SKM-1 treated with dmso at 0.1 percent for 144 hours (cell line): Measurements from ENCODE around the gene C19orf33.

ENCODE experiments used
- DNase-seq: peaks from one replicate; lab custom pipeline; 2025; ENCODE audit not compliant: unreplicated experiment; lab: John Stamatoyannopoulos, UW

The C19orf33 gene

DNA sequence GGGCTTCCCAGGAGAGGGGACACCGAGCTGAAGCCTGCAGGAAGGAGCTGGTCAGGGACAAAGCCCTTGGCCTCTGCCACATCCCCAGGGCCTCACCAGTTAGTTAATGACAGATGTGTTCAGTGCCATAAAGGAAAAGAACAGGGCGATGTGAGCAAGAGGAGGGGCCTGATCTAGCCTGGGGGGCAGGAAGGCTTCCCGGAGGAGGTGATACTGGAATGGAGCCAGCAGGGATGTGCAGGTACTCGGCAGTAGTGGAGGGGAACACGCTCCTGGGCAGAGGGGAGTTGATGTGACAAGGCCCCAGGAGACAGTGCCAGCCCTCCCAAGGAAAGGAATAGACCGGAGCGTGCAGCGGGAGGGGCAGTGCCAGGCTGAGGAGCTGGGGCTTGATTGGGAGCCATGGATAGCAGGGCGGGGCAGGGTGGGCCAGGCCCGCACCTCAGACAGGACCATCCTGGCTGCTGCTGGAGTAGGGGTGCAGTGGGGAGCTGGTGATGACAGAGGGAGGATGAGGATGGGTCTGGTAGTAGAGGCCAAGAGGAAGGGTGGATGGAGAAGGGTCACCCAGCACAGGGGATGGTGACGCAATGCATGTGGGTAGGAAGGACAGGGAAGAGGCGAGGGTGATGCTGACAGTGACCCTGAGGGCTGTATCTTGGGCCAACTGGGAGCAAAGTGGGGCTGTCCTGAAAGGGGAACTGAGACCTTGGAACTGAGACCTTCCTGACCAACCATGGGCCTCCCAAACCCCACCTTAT is 4.1 kb downstream of the C19orf33 start:
- peak; percentile 27 for DNase-seq

DNA sequence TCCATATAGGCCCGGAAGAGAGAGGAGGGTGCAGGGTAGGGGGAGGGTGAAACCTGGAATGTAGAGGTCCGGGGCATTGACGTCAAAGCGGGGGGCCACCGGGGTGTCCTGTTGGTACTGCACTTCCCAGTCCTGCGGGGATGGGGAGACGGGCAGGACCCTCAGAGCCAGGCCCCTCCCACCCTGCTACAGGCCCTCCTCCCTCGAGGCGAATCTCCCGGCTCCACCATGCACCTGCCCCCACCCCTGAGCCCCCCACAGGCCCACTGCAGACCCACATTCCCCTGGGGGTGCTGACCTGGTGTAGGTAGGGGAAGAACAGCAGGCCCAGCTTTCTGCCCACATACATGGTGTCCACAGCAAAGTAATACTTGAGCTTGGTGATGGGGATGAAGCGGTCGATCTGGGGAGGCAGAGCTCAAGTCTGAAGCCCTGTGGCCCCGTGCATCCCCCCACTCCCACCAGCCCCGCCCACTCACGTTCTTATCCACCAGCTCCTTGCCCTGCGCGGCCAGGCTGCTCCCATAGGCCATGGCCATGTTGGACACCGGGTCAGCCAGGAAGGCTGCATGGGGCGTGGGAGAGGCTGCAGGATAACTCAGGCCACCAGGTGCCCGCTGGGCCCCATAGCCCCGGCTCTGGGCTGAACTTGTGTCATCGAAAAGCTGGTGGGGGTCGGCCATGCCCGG is 5.0 kb downstream of the C19orf33 start:
- no peak for DNase-seq

DNA sequence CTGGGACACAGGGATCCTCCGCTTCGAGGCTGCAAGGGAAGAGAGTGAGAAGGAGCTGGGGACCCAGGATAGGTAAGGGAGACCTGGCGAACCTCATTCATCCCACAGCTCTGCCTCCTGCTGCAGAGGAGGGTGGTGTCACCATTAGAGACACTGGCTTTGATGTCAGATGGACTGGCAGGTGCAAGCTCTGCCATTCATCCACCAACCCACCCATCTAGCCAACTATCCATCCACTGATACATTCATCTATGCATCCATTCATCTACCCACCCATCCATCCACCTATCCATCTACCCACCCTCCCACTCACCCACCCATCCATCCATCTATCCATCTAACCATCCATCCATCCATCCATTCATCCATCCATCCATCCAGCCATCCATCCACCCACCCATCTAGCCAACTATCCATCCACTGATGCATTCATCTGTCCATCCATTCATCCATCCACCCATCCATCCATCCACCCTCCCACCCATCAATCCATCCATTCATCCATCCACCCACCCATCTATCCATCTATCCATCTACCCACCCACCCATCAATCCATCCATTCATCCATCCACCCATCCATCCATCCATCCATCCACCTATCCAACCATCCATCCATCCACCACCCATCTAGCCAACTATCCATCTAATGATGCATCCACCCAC is 5.7 kb downstream of the C19orf33 start:
- no peak for DNase-seq

DNA sequence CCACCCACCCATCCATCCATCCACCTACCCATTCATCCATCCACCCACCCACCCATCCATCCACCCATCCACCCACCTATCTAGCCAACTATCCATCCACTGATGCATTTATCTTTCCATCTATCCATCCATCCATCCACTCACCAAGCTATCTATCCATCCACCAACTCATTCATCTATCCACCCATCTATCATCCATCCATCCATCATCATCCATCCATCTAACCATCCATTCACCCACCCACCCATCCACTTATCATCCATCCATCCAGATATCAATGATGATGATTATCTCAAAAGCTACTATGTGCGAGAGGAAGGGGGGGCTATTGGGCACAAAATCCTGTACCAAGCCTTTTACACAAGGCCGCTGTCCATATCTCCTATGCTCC is 6.2 kb downstream of the C19orf33 start:
- no peak for DNase-seq

DNA sequence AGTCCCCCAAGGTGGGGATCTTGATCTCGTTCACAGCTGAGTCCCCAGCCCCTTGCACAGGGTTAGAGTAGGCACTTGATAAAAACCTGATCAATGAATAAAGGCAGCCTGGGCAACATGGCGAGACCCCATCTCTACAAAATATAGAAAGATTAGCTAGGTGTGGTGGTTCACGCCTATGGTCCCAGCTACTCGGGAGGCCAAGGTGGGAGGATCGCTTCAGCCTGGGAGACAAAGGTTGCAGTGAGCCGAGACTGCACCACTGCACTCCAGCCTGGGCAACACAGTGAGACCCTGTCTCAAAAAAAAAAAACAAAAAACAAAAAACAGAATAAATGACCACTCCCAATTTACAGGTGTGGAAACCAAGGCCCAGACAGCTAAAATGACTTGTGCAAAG is 6.9 kb downstream of the C19orf33 start:
- DNase-seq = no peak

DNA sequence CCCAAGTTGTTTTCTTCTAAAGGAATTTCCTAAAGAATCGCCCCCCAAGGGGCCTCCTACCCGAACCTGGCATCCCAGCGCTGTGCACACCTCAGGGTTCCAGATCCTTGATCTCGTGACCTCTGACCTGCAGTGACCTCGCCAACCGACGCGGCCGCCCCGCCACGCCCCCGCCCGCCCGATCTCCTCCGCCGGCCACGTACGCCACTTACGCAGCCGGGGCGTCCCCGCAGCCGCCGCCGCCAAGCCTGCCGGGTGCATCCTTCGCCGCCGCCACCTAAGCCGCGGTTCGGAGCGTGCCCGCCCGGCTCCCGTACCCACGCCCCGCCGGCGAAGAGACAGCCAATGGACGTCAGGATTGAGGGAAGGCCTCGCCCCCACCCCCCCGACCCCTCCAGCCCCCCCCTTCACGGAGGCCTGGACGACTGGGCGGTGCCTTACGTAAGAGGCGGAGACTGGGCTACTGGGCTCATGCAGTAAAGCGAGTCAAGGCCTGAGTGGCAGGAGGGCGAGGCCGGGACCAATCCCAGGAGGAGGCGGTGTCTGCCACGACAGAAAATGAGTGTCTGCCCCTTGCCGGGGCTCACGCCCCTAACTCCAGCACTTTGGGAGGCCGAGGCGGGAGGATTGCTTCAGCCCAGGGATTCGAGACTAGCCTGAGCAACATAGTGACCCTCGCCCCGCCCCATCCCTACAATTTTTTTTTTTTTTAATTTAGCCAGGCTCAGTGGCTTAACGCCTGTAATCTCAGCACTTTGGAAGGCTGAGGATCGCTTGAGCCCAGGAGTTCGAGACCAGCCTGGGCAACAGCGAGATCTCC is 11.8 kb downstream of the C19orf33 start, which contains the start of gene YIF1B:
TSS of gene YIF1B (minus strand) at position 291 of the 820 bp plus-strand sequence. CDS start at position 261, 30 bp downstream.
- DNase-seq = peak; percentile 98

DNA sequence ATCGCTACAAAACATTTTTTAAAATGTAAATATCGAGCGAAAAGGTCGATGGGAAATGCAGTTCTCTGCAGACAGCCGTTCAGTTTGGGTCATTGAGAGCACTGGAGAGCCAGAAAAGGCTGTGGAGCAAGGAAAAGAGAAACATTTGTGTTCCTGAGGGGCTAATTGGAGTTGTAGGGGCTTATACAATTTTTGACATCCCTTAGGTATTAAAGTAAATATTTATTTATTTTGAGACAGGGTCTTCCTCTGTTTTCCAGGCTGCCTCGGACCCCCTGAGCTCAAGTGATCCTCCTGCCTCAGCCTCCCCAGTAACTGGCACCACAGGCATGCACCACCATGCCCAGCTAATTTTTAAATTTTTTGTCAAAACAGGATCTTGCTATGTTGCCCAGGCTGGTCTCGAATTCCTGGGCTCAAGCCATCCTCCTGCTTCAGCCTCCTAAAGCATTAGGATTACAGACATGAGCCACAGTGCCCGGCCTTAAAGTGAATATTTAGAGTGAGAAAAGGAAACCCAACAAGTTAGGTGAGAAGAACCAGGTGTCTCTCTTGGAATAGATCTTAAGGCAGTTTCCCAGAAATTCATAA is 12.5 kb downstream of the C19orf33 start:
- peak; percentile 37 for DNase-seq

DNA sequence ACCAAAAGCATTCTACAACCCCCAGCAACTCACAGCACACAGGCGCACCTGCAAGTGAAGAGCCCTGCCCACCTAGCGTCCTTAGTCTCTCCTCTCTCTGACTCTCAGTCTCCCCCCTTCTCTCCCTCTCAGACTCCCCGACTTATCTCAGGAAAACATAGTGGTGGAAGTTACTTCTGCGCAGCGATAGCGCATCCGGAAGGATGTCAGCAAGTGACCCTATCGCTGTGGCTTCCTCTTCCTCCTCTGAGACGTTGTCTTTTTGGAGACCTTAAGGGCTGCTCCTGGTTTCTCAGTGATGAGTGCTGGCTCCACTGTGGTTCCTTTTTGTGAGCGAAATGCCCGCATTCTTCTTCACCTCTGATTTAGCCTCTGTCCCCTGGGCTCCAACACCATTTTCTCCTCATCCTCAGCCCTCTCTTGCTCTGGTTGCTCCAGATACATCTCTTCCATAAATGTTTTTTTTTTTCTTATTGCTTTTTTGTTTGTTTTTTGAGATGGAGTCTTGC is 13.1 kb downstream of the C19orf33 start:
- peak; percentile 35 for DNase-seq

DNA sequence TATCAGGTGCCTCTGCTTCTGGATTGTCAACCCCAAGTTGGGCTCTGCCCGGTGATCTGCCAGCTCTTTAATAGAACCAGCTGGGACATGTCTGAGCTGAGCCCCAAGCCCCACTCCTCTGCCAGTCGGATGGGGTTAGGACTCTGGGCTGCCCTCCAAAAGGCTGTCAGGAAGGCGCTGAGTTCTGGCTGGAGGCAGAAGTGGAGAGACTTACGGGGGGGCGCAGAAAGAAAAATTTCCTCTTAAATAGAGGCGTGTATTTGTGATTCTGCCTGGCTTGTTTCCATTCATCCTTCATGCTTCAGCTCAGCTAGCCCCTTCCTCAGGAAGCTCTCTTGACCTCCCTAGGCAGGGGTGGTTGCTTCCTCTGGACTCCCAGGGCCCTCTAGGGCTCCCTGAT is 14.6 kb downstream of the C19orf33 start:
- no peak for DNase-seq

DNA sequence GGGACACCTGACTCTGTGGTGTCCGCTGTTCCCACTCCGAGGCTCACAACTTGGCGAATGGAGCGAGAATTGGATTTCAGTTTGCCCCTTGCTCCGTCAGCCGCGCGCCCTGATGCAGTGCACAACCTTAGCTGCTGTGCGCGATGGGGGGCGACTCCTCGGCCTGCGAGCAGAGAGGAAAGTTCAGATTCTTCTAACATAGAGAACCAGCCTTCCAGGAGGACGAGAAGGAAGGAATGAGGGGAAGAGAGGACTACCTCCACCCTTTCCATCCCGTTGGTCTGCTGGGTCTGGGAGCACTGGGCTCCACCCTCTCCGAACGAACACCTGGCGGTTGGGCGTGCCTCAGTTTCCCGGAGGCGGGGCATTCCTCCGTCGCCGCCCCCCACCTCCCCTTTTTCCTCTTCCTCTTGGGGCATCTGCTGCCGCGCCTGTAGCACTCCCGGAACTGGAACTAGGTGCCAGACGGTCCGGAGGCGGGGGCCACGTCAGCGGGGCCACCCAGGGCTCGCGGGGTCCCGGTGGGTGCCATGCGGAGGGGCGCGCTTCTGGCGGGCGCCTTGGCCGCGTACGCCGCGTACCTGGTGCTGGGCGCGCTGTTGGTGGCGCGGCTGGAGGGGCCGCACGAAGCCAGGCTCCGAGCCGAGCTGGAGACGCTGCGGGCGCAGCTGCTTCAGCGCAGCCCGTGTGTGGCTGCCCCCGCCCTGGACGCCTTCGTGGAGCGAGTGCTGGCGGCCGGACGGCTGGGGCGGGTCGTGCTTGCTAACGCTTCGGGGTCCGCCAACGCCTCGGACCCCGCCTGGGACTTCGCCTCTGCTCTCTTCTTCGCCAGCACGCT is 15.6 kb downstream of the C19orf33 start, which contains the start of gene KCNK6:
TSS of gene KCNK6 (plus strand) at position 425 of the 838 bp plus-strand sequence. CDS start at position 531, 106 bp downstream.
- DNase-seq = no peak

DNA sequence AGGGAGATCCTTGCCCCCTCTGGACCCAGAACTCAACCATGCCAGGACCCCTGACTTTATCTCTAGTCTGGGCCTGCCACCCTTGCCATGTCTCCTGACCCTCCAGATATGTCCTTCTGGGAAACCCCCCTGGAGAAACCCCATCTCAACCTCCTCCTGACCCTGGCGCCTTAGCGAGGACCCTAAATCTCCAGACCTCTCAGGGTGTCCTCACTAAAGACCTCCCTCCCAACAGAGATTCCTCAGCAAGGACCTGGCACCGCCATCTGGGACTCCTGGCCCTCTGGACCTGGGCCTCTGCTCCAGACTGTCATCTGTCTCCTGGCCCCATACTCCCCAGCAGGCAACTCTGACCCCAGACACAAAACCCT is 16.9 kb downstream of the C19orf33 start:
- no peak for DNase-seq

DNA sequence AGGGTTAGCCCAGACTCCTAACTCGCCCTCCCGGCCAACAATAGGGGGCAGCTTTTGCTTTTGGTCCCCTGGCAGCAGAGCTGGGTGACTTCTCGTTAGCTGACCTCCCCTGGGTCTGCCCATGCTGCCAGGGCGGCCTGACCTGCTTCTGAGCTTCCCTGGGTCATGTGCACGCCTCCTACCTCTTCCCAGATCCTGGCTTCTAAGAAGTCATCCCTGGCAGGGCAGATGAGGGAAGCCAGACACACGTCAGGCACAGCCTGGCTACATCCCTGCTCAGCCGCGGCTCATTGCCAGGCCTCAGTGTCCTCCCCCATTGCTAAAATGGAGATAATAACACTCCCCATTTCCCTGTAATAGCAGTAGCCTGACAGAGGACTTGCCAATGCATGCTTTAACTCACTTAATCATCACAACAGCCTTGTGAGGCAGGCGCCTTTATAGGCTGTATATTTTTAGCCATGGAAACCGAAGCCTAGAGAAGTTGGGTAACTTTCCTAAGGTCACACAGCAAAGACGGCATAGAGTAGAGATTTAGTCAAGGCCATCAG is 17.7 kb downstream of the C19orf33 start:
- no peak for DNase-seq

DNA sequence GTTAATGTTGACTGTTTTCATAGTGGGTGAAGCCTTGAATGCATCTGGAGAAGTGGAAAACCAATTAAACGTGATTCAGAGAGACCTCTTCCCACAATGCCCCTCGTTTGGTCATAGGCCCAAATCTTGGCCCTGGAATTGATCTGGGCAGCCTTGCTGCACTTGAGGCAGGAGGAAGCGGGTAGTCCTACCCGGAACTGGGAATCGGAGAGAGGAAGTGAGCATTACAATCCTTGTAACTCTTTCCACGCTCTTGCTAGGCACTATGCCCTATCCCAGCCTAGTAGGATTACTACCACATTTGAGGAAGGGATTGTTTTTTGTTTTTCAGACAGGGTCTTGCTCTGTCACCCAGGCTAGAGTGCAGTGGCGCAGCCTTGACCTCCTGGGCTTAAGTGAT is 19.2 kb downstream of the C19orf33 start:
- DNase-seq = no peak

DNA sequence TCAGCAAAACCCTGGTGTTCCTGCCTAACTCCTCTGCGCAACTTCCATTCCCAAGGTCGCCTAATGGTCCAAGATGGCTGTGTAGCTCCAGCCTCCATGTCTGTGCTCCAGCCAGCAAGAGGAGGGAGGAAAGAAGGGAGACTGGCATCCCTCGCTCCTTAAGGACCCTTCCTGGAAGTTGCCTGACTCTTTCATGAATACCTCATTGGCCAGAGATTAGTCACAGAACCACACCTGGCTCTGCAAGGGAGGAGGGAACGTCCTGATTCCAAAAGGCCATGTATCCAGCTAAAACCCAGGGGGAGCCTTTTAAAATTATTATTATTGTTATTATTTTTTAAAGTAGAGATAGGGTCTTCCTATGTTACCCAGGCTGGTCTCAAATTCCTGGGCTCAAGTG is 20.4 kb downstream of the C19orf33 start:
- DNase-seq = no peak

DNA sequence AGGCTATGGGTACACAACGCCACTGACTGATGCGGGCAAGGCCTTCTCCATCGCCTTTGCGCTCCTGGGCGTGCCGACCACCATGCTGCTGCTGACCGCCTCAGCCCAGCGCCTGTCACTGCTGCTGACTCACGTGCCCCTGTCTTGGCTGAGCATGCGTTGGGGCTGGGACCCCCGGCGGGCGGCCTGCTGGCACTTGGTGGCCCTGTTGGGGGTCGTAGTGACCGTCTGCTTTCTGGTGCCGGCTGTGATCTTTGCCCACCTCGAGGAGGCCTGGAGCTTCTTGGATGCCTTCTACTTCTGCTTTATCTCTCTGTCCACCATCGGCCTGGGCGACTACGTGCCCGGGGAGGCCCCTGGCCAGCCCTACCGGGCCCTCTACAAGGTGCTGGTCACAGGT is 22.5 kb downstream of the C19orf33 start:
- DNase-seq = no peak

DNA sequence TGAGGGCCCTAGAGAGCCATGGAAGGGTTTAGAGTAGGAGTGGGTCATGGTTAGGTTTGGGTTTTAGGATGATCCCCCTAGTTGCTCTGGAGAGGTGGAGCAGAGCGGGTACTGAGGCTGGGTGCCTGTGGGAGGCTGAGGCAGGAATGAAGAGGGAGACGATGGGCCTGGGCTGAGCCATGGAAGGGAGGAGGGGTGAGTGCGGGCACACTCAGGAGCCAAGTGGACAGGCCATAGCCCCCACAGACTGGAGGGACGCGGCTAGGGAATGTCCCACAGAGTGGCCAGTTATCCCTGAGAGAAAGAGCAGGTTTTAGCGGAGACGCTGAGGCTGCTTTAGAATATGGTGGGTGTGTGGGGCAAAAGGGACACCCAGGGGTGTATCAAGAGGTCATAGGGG is 25.6 kb downstream of the C19orf33 start:
- DNase-seq = no peak

DNA sequence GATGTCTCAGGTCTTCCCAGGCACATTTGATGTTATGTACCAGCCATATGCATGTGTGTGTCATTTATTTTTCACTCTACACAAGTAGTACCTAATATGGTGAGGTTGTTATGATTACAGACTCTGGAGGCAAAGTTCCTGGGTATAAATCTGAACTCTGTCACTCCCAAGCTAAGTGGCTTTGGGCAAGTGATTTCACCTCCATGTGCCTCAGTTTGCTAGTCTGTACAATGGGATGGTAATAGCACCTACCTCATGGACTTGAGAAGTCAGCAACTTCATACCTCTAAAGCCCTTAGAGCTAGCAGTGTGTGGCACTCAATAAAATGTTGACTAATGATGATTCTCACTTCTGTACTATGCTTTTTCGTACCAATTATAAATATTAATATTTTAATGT is 27.7 kb downstream of the C19orf33 start:
- no peak for DNase-seq

DNA sequence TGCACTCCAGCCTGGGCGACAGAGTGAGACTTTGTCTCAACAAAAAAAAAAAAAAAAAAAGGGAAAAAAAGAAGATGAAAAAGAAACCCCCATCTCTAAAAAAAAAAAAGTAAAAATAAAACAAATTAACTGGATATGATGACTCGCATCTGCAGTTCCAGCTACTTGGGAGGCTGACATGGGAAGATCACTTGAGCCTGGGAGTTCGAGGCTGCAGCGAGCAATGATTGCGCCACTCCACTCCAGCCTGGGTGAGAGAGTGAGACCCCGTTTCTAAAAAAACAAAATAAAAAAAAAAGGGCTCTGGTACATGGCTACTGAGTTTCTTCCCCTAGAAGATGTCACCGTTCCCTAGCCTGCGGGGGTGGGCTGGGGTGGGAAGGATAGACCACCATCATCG is 29.2 kb downstream of the C19orf33 start:
- DNase-seq = no peak

DNA sequence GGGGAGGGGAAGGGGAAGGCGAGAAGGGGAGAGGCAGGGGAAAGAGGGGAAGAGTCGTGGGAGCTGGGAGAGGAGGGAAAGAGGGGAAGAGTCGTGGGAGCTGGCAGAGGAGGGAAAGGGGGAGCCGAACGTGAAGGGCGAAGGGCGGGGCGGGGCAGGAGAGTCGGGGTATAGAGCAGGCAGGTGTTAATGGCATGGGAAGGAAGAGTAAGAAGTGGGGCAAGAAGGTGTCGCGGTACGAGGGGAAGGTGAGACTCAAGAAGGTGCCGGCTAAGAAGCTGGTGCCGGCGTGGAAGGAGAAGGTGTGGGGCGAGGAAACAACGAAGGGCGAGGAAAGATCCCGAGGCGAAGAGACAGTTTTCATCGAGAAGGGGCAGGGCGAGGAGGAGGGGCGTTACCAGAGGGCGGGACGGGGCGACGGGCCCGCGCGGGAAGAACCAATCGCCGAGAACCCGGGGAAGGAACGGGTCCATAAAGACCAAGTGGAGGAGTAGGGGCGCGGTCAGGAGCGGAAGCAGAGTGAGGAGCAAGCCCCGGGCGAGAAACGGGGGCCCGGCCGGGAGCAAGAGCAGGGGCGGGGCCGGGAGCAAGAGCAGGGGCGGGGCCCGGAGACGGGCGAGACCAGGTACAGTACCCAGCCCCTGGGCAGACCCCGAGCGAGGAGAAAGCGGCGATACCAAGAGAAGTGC is 32.0 kb downstream of the C19orf33 start:
- peak; percentile 92 for DNase-seq
